WTC11 (cell line): ENCODE measurements around the gene MLPH.

Experiments
- FOXJ3 ChIP-seq: sonication (generic); formaldehyde crosslinking; IDR thresholded peaks from 2 replicates; pipeline ENCODE4 v1.9.0; 2021; ENCODE audit warnings: missing genetic modification reagents, mild to moderate bottlenecking, borderline replicate concordance
- NFYB ChIP-seq: sonication (generic); formaldehyde crosslinking; conservative IDR thresholded peaks from 2 replicates; pipeline ENCODE4 v1.8.0; 2022; ENCODE audit warnings: low read depth, missing genetic modification reagents
- TP53 ChIP-seq: sonication (generic); formaldehyde crosslinking; IDR thresholded peaks from 2 replicates; pipeline ENCODE4 v1.8.1; 2023; ENCODE audit warnings: mild to moderate bottlenecking, missing genetic modification reagents
- TF ChIP-seq, protein P1 (sequence below): fragments of 200-600 bp; IDR thresholded peaks from 2 replicates; pipeline ENCODE4 v1.8.0; 2022; ENCODE audit warnings: antibody characterized with exemption
- TF ChIP-seq, protein P2 (sequence below): sonication (generic); formaldehyde crosslinking; IDR thresholded peaks from 2 replicates; pipeline ENCODE4 v1.8.0; 2023; ENCODE audit warnings: missing genetic modification reagents

GRCh38 chr2:237515621-237516275, 28.7 kb downstream of the MLPH start:
- TF ChIP-seq, protein P1, sequence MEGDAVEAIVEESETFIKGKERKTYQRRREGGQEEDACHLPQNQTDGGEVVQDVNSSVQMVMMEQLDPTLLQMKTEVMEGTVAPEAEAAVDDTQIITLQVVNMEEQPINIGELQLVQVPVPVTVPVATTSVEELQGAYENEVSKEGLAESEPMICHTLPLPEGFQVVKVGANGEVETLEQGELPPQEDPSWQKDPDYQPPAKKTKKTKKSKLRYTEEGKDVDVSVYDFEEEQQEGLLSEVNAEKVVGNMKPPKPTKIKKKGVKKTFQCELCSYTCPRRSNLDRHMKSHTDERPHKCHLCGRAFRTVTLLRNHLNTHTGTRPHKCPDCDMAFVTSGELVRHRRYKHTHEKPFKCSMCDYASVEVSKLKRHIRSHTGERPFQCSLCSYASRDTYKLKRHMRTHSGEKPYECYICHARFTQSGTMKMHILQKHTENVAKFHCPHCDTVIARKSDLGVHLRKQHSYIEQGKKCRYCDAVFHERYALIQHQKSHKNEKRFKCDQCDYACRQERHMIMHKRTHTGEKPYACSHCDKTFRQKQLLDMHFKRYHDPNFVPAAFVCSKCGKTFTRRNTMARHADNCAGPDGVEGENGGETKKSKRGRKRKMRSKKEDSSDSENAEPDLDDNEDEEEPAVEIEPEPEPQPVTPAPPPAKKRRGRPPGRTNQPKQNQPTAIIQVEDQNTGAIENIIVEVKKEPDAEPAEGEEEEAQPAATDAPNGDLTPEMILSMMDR, result no peak
- no peak for TF ChIP-seq TP53 (CRISPR knock-in tag)
- TF ChIP-seq, protein P2, sequence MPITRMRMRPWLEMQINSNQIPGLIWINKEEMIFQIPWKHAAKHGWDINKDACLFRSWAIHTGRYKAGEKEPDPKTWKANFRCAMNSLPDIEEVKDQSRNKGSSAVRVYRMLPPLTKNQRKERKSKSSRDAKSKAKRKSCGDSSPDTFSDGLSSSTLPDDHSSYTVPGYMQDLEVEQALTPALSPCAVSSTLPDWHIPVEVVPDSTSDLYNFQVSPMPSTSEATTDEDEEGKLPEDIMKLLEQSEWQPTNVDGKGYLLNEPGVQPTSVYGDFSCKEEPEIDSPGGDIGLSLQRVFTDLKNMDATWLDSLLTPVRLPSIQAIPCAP (CRISPR knock-in tag), result no peak
- no peak for TF ChIP-seq FOXJ3
- no peak for TF ChIP-seq NFYB
